GM19043 (cell line): ENCODE results near the gene PTPN23.
"Not testable (repeated sequence)": the region's sequence is repeated elsewhere in the genome, so short reads cannot be mapped to it uniquely, and the experiment has no call there.

ENCODE experiments used
- ATAC-seq: cut with Tn5 transposase; IDR thresholded peaks from one replicate; pipeline ENCODE4 v1.9.1; 2021; ENCODE audit warnings: low read depth; ENCODE audit not compliant: unreplicated experiment

Gene PTPN23

DNA sequence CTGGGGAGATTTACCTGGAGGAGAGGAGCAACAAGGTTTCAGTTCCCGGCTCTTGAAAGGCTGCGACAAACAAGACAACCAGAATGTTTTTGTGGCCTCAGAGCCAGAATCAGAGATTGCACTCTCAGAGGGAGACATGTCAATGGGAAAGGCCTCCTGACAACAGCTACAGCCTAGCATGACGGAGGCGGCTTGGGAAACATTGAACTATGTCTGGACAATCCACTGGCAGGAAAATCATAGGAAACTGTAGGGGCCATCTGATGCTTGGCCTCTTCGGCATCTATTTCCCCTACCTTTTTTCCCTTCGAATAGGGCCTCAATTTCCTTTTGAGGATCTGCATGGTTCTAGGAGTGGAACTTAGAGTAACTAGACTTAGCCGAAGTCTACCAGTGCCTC lies 13.2 kb upstream of the PTPN23 start:
- no peak for ATAC-seq

DNA sequence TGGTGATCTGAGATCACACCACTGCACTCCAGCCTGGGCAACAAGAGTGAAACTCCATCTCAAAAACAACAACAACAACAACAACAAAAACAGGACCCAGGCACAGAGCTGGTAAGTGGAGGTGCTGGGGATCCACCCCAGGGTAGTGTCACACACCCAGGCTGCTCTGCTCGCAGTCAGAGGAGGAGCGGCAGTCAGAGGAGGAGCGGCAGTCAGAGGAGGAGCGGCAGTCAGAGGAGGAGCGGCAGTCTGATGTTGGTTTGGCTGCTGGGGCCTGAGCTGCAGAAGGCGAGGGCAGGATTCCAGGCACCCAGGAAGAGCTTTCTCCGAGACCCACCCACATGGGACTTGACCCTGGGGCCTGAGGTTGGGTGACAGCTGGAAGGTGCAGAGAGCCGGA lies 10.8 kb upstream of the PTPN23 start:
- ATAC-seq, result not testable (repeated sequence)

DNA sequence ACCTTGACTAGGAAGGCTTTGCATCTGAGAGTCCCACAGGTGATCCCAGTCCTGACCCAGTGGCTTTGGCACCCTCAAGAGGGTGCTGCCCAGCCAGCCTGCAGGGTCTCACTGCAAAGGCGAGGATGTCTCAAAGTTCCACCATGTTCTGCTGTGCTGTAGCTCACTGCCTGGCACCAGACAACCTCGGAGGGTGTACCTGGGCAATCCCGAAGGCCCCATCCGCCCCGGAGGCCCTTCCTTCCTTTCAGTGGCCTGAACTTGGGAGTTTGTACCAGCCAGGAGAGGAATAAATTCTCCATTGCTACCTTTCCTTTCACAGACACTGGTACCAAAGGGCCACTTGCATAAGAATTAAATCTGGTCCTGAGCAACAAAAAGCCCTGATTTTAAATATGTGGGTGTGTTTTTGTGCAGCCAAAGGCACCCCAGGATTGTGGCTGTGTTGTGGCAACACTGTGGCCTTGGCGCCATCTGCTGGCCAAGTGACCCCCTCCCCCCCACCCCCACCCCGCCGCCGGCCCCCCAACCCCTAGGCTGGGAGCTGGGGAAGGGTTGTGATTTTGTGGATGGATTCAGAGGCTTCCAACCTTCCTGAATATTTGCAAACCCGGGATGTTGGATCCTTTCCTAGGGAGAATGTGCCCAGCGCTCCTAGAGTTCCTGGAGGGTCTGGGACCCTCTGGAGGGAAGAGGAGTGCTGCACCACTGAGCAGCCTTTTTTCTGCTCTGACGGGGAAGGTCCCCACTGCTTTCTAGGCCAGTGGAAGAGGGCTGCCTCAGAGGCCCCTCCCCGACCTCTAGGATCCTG lies 9.7 kb upstream of the PTPN23 start:
- no peak for ATAC-seq

DNA sequence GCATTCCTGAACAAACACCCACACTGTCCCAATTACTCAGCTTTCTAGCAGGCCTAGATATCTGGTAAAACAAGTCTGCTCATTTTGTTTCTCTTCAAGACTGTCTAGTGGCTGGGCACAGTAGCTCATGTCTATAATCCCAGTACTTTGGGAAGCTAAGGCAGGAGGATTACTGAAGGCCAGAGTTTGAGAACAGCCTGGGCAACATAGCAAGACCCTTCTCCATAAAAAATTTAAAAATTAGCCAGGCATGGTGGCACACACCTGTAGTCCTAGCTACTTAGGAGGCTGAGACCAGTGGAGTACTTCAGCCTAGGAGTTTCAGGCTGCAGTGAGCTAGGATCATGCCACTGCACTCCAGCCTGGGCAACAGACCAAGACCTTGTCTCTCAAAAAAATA lies 6.2 kb upstream of the PTPN23 start:
- no peak for ATAC-seq

DNA sequence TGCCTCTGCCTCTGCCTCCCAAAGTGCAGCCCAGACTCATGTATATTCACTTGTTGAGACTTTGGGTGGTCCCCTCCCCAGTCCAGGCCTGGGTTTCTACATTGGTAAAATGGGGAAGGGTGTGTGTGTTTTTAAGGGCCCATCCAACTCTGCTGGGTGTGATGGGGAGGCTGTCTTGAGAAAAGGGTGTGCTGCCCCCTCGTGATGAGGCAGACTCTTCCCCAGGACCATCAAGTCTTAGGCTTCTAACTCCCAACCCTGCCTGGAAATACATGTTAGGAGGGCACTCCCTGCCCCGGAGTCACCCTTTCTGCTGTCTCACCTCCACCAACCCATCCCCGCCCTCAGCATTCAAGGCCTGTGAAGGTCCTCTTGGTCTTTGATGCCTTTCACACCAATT lies 4.4 kb upstream of the PTPN23 start:
- no peak for ATAC-seq

DNA sequence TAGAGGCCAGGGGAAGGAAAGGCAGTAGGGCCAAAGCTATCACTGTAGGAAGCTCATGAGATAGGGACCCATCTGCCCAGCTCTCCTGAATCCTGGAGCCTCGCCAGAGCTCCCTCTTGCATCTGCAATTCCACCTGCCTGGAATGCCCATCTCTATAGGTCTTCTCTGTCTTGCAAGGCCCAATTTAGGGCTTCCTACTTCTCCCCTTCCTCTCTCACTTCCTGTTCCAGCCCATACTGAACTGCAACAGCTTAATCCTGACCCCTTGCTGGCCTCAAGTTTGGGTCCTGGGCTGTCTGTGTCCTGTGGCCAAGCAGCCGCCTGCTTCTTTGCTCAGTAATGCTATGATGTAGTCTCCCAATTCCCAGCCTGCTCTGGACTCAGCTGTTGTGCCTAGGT lies 3.6 kb upstream of the PTPN23 start:
- no peak for ATAC-seq

DNA sequence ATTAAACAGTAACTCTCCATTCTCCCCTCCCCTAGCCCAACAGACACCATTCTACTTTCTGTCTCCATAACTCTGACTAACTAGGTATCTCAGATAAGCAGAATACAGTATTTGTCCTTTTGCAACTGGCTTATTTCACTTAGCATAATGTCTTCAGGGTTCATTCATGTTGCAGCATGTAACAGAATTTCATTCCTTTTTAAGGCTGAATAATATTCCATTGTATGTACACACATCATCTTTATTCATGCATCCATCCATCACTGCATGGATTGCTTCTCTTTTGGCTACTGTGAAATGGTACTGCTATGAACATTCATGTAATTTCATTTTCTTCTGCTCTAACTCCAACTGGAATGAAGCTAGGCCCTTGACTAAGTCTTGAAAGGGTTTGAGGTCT lies 2.0 kb upstream of the PTPN23 start:
- no peak for ATAC-seq

DNA sequence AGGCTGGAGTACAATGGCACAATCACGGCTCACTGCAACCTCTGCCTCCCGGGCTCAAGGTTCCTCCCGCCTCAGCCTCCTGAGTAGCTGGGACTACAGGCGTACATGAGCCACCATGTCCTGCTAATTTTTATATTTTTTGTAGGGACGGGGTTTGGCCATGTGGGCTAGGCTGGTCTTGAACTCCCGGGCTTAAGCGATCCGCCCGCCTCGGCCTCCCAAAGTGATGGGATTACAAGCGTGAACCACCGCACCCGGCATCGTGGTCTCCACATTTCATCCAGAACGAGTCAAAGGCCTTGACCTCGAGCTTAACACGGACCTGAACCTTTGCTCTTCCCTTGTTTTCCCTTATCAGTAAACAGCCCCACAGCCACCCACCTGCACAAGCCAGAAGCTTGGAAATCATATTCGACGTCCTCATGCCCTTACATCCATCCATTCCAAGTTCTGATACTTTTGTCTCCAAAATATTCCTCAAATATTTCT lies 1.4 kb upstream of the PTPN23 start:
- ATAC-seq, result no peak

DNA sequence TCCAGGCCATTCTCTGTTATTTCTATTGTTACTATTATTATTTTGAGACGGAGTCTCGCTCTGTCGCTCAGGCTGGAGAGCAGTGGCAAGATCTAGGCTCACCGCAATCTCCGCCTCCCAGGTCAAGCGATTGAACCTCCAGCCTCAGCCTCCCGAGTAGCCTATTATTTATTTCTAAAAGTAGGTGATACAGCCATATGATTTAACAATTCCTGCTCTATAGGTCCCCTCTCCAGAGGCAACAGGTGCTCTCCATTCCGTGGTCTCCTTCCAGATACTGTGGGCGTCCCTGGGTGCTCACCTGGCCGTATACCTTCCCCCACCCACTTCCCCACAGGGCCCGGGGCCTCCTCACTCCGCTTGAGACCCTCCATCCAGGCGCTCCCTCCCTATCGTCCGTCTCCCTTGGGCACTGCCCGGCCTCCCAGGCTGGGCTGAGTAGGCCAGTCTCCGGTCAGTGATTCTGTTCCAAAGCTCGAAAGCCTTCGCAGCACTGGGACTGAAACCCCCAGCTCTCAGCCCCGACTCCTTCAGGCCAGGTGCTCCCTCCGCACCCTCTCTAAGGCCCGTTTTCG lies 708 bp upstream of the PTPN23 start:
- no peak for ATAC-seq

DNA sequence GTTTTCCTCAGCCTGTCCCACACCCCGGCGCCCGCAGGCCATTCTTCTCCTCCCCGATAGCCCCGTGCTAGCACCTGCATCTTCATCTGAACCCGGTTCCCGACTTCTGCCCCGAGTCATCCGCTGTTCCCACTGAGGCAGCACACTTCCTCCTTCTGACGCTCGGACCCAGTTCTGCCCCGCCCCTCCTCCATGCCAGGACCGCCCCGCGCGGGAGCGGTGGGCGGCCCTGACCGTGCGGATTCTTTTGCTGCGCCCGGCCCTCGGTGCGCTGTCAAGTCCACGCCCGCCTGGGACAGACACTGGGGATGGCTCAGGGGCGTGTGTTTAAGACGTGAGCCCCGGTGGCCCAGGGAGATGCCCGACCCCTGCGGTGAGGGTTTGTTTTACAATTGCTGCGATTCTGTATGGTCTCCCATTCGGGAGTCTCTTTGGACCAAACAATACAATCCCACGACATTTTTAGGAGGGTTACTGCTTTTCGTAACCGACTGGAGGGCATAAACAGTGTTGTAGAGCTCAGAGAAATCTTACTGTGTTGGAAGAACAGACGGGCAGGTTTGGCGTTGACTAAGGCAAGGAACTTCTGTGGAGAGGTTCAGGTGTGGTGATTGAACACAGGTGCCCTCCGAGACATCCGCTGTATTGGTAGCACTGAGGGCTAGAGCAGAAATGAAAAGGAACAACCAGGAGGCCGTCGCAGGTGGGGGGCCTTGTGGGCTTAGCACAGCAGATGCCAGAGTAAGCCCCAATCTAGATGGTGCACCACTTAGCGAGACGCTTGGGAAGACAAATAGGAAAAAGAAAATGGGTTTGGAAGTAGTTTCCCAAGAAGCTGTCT lies 716 bp downstream of the PTPN23 start:
- peak; percentile 54 for ATAC-seq

DNA sequence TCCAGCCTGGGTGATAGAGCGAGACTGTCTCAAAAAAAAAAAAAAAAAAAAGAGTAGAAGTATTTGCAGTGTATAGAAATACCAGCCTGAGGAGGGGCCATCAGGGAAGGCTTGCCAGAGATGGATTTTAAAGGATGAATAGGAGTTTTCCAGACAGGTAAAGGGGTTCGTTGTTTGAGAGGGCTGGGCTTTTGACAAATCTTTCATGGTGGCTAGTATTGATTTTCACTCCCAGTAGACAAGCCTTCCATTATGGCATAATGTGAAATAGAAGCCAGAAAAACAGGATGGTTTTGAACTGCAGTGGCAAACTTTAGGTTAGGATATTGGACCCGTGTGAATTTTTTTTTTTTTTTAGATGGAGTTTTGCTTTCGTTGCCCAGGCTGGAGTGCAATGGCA lies 3.6 kb downstream of the PTPN23 start:
- no peak for ATAC-seq

DNA sequence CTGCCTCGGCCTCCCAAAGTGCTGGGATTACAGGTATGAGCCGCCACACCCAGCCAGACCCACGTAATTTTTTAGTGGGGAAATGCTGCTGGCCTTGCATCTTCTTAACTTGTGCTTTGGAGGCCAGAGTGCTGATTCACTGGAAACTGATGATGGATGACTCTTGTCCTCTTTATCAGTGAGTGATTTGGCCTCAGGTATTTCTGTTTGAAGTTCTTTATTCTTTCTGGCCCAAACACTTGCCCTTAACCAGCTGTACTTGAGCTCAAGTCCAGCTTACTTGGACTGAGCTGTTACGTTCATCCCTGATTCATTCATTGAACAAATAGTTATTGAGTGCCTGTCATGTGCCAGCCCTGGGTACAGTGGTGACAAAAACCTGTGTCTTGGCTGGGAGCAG lies 4.2 kb downstream of the PTPN23 start:
- ATAC-seq, result no peak

DNA sequence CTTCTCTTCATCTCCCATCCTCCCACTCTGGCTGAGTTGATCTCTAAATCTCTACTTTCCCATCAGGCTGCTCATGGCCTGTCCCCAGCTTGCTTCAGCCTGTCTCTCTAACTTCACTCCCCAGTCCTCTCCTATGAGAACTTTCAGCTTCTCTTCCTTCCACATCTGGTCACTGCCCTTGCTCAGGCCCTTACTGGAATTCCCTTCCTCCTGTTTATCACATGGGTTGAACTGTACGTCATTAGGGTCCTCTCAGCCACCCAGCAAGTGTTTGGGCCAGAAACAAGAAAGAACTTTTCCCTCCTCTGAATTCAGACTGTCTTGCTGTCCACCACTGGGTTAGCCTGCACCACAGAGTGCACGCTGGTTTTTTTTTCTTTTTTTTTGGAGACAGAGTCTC lies 5.0 kb downstream of the PTPN23 start:
- no peak for ATAC-seq

DNA sequence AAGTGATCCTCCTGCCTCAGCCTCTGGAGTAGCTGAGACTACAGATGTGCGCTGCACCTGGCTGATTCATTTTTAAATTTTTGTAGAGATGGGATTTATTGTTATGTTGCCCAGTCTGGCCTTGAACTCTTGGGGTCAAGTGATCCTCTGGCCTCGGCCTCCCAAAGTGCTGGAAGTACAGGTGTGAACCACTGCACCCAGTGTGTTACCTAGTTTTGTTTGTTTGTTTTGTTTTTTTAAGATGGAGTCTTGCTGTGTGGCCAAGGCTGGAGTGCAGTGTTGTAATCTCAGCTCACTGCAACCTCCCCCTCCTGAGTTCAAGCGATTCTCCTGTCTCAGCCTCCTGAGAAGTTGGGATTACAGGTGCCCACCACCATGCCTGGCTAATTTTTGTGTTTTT lies 12.1 kb downstream of the PTPN23 start:
- no peak for ATAC-seq

DNA sequence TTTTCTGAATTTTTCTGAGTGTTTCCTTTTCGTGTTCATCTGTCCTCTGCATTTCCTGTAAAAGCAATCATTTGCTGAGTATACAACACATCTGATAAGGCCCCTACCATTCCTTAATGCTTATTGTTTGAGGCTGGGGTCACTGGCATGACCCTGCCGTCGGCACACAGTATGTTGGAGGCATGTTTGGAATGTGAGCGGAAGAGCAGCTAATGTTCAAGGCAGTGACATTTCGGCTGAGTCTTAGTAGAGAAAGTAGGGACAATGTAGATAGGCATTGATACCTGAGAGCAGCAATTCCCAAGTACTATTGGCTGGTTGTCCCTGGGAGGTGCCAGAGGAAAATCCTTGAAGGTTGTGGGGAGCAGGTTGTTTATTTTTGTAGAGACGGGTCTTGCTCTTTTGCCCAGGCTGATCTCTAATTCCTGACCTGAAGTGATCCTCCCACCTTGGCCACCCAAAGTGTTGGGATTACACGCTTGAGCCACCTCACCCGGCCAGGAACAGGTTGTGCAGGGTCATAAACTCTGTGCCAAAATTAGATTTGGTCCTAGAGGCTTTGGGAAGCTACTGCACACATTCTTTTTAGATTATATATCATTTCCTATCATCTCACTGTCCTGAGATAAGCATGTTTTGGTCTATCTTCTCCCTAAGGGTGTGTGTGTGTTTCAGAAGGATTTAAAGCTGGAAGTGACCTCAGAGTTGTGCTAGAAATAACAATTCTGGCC lies 13.5 kb downstream of the PTPN23 start:
- no peak for ATAC-seq

DNA sequence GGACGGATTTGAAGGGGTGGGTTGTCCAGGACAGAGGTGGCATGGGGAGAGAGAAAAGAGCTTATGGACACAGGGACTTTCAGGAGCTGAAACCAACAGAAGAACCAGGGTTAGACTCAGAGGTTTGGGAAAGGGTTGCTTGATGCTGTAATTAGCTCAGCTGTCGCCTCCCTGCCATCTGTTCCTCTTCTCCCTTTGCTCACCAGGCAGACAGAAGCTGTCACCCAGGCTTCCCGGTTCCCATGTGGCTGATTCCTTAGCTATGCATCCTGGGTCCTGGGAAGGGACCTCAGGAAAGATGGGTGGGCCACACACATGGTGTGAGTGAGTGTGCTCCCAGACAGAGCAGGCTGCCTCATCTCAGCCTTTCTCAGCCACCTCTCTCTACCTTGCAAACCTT lies 14.1 kb downstream of the PTPN23 start:
- ATAC-seq, result no peak

DNA sequence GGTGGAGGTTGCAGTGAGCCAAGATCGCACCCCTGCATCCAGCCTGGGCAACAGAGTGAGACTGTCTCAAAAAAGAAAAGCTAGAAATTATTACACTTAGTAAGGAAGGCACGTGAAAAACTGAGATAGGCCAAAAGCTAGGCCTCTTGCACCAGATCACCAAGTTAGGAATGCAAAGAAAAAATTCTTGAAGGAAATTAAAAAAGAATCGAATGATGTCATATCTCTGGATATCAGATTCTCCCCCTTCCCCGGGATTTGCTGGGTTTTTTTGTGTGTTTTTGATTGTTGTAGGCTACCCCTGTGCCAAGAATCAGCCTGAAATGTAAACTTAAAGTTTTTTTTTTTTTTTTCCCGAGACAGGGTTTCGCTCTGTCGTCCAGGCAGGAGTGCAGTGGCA lies 17.4 kb downstream of the PTPN23 start:
- no peak for ATAC-seq

DNA sequence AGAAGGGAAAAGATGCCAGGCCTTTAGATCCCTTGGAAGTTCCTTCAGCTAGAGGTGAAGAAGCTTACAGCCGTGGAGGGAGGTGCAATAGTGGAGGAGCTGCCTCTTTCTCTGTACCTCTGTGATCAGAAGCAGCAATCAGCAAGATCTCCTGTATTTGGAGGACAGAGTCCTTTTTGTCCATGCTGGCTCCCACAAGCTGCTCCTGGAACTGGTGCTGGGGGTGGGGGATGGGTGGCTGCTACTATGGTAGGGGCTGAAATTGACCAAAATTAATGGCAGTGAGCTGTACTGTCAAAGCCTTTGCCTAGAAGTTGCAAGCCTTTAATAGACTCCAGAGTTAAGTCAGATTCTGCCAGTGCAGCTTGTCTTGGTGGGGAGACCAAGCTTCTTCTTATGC lies 18.2 kb downstream of the PTPN23 start:
- no peak for ATAC-seq

DNA sequence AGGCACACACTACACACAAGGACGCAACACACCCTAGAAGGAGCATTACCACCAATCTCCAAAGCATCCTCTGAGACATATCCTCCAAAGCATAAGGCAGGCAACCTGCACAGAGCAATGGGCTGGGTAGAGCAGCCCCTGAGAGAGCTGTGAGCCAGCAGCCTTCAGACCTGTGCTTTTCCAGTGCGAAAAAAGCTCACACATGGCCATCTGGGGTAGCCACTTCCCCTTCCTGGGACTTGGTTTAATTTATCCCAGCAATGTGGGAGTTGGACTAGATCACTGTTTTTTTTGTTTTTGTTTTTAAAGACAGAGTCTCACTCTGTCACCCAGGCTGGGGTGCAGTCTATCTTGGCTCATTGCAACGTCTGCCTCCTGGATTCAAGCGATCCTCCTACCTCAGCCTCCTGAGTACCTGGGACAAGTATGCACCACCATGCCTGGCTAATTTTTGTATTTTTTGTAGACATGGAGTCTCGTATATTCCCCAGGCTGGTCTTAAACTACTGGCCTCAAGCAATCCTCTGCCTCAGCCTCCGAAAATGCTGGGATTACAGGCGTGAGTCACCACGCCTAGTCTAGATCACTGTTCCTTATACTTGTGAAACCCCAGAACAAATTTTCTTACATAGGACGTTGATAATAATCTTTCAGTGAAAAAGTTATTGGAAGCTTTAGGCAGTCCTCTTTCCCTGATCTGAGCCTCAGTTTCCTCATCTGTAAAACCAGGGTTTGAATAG lies 18.9 kb downstream of the PTPN23 start:
- no peak for ATAC-seq

DNA sequence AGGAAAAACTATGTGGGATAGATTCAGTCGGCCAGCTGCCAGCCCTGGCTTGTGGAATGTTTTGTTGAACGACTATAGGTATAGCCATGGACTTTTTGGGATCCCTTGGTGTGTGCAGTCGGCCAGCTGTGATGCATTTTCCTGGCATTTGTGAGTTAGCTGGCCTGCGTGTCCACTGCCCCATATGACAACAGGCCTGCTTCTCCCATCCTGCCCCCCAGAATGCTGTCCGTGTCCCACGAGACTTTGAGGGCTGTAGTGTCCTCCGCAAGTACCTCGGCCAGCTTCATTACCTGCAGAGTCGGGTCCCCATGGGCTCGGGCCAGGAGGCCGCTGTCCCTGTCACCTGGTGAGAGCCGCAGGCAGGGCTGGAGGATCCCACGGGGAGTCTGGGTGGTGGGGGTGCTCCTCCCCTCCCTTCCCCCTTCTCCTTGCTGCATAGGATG lies 23.6 kb downstream of the PTPN23 start:
- ATAC-seq, result no peak
